Measurements from ENCODE around the gene CTNNAL1.
A peak's percentile ranks its signal among the peaks of the same experiment; 100 is the strongest.
"Not testable (repeated sequence)": the region's sequence is repeated elsewhere in the genome, so short reads cannot be mapped to it uniquely, and the experiment has no call there.

CTNNAL1 gene, protein sequence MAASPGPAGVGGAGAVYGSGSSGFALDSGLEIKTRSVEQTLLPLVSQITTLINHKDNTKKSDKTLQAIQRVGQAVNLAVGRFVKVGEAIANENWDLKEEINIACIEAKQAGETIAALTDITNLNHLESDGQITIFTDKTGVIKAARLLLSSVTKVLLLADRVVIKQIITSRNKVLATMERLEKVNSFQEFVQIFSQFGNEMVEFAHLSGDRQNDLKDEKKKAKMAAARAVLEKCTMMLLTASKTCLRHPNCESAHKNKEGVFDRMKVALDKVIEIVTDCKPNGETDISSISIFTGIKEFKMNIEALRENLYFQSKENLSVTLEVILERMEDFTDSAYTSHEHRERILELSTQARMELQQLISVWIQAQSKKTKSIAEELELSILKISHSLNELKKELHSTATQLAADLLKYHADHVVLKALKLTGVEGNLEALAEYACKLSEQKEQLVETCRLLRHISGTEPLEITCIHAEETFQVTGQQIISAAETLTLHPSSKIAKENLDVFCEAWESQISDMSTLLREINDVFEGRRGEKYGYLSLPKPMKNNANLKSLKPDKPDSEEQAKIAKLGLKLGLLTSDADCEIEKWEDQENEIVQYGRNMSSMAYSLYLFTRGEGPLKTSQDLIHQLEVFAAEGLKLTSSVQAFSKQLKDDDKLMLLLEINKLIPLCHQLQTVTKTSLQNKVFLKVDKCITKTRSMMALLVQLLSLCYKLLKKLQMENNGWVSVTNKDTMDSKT

DNA sequence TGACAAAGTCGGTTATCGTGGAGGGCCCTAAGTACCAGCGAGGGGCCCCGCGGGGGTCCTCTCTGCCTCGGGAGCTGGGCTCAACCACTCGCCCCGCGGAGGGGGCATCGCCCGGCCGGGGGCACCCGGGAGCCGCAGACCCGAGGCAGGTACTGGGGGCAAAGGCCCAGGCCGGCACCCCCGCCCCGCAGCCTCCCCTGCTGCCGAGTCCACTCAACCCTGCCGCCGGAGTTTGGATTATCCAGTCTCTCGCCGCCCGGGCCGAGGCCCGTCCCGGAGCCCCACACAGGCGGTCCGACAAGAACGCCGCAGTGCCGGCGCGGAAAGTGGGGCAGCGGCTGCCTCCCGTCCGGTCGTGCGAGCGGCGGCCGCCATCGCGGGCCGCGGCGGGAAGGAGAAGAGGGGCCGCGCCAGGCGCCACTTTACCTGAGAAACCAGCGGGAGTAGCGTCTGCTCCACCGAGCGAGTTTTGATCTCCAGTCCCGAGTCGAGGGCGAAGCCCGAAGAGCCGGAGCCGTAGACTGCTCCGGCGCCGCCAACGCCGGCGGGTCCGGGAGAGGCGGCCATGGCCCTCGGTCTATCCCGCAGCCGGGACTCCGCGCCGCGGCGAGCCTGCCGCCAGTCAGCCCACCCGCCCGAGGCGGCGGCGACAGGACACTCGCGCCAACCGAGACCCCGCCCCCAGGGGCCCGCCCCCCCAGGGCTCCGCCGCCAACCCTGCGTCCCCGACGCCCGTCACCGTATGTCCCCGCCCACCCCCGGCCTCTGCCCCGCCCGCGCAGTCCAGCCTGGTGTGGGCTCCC lies at the start of gene CTNNAL1:
TSS of gene CTNNAL1 (minus strand) at position 624 of the 803 bp plus-strand sequence. CDS start at position 567, 57 bp downstream.
- DNase-seq (ENCODE audit: low read depth in 4 of 4, low spot score in 1 of 4) = peak; percentile 40 to 87 (median 66)

DNA sequence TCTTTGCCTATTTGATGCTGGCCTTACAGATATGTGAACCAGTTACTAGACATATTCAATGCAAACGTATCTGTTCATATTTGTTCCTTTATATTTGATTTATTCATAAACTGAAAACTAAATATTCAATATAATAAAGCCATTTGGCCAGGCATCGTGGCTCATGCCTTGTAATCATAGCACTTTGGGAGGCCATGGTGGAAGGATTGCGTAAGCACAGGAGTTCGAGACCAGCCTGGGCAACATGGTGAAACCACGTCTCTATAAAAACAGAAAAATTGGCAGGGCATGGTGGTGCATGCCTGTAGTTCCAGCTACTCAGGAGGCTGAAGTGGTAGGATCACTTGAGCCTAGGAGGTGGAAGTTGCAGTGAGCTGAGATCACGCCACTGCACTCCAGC lies 49.2 kb upstream of the CTNNAL1 start:
- DNase-seq (ENCODE audit: low read depth in 4 of 4, low spot score in 1 of 4) = no peak

DNA sequence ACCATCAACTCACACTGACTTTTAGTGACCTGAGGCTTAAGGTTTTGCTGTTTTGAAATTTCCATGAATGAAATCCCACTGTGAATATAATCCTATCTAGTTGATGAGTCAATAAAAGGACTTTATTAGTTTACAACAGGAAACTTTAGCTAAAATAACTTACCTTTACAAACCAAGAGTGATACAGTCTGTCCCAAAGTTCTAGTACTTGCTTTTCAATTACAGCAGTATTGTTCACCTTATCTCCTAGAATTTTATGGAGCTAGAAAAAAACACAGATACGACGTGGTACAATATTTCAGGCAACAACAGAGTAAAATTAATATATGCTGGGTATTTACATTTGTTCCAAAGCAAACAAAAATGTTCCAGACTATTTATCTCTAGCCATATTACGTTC lies 46.9 kb upstream of the CTNNAL1 start:
- DNase-seq (ENCODE audit: low read depth in 4 of 4, low spot score in 1 of 4) = no peak

DNA sequence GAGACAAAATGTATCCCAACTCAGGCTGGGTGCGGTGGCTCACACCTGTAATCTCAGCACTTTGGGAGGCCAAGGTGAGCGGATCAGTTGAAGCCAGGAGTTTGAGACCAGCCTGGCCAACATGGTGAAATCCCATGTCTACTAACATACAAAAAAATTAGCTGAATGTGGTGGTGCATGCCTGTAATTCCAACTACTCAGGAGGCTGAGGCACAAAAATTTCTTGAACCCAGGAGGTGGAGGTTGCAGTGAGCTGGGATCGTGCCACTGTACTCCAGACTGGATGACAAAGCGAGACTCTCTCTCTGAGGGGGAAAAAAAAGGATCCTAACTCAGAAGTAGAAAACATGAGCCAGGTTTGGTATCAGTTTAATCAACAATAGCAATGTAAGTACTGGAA lies 39.8 kb upstream of the CTNNAL1 start:
- DNase-seq (ENCODE audit: low read depth in 4 of 4, low spot score in 1 of 4) = not testable (repeated sequence)

DNA sequence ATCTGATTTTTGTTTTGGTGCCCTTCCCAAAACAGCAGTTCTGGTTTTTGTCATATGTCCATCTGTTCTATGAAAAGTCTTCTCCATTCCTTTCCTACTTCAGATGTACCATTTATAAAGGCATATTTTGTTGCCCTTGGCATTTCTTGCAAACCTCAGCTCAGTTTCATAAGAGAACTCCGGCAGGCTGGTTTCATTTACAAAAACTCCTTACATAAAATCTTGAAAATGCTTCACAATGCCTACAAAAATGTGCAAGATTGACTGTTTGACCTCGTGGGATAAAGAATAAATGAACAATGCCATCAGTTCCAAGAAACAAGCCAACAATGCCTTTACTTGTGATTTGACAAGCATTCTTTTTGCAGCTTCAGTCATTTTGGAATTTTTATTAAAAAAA lies 39.1 kb upstream of the CTNNAL1 start:
- DNase-seq (ENCODE audit: low read depth in 4 of 4, low spot score in 1 of 4) = no peak

DNA sequence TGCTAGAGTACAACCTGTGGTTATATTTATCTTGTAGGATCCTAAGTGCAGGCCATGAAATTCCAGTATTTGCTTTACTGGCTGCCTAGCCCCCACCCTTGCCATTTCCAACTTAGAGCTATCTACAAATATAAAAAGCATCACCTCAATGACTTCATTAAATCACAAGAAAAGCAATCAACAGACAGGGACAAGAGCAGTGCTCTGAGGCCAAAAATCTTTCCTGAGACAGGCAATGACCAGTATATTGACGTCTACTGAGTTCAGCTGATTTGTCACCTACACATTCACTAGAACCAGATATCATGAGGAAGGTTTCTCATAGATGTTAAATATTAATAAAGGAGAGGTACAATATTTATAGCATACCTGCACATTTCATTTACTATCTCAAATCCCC lies 38.4 kb upstream of the CTNNAL1 start:
- DNase-seq (ENCODE audit: low read depth in 4 of 4, low spot score in 1 of 4) = no peak

DNA sequence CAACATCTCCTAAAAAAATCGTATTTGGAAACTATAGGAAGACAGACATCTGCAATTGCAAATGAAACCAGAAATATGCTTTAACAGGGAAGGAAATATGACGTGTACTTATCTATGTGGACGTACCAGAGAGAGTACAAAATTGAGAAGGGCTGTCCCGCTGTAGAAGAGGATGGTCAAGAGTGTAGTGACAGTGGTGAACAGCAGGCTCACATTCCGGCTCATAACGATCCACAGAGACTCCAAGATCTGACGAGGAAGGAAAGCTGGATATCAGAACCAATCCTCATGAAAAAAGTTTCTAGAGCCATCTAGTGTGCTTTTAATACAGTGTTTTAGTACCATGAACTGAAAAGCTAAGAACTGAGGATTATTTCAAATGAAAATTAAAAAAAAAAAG lies 37.1 kb upstream of the CTNNAL1 start:
- no peak for DNase-seq (ENCODE audit: low read depth in 4 of 4, low spot score in 1 of 4)

DNA sequence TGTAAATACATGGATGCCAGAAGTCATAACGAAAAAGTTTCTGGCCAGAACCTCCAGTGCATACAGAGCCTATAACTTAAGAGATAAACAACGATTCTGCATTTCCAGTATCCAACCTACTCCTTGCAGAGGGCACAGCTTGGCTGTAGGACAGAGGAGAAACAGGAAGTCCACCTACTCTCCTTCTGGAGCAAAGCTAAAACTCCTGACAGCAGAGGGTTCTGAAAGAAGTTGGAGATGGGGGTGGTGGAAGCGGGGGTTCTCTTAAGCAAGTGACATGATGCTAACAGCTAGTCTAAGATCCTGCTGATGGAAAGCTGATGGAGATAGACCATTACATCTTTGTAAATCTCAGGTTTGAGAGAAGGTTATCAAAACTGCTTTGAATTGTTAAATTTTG lies 35.5 kb upstream of the CTNNAL1 start:
- DNase-seq (ENCODE audit: low read depth in 4 of 4, low spot score in 1 of 4) = no peak

DNA sequence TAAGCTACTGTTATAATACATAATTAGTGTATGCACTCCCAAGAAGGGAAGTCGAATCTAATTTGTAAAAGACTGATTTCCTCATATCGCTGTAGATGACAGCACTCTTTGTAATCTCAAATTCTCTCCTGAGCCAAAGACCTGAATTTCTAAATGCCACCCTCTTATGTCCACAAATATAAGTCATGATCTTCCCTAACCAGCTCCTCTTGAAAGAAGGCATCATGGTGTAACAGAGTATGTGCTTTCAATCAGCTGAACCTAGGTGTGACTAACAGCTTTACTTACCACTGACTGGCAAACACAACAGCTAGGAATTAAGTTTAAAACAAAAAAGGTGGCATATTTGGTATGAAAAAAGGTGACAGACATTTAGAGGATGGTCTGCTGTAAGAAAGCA lies 34.0 kb upstream of the CTNNAL1 start:
- DNase-seq (ENCODE audit: low read depth in 4 of 4, low spot score in 1 of 4) = no peak

DNA sequence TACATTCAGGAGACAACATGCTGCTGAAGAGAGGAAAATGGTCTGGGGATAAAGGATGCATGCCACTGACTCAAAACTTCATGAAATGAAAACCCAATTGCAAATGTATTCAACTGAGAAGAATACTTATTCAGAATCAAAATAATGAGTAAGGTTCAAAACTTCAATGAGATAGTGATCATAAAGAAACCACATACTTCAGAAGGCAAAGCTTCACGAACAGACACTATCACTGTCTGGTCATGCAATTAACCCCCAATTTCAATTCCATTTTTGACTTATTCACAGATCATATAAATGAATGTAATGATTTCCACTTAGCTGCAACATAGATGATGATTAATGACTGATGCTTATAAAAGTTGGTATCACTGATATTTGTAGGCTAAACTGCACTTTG lies 33.0 kb upstream of the CTNNAL1 start:
- DNase-seq (ENCODE audit: low read depth in 4 of 4, low spot score in 1 of 4) = no peak

DNA sequence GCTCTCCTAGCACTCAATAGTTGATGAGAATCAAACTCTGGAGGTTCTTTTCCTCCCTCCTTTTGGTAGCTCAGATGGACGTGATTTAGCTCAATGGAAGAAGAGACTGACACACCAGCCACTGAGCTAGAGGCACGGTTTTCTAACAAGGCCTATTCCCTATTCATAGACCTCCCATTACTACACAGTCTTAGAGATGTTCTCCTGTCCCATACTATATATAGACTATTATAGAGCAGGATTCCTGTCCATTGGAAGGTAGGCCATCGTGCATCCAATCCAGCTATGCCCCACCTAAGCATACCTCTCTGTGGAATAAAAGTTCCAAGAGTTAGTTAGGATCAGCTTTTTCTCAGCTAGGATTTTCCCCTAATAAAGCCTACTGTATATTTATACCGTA lies 30.3 kb upstream of the CTNNAL1 start:
- DNase-seq (ENCODE audit: low read depth in 4 of 4, low spot score in 1 of 4) = no peak

DNA sequence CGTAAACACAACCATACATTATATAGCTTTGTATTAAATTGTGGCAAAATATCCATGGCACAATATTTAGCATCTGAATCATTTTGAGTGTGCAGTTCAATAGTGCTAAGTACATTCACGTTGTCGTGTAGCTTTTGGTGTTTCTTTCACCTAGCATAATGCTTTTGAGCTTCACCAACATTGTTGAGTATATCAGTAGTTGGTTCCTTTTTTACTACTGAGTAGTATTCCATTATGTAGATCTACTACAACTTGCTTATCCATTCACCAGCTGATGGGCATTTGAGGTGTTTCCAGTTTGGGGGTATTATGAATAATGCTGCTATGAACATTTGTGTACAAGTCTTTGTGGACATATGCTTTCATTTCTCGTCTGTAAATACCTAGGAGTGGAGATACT lies 27.3 kb upstream of the CTNNAL1 start:
- DNase-seq (ENCODE audit: low read depth in 4 of 4, low spot score in 1 of 4) = no peak

DNA sequence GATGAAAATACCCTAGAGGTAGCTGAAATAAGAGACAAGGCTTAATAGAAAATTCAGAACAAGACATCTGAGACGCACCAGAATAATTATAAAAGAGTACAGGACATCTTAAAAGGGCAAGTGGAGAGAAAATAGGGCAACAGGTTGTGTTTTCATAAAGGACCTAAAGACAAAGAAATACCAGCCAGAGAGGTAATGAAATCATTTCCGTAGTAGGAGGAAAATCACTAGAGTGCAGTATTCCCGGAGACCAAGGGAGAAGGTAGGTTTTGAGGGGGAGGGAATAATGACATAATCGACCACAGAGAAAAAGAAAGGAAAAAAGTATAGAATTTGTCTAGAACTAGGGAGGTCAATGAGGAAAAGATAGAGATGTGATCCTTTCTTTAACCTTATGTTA lies 26.2 kb upstream of the CTNNAL1 start:
- DNase-seq (ENCODE audit: low read depth in 4 of 4, low spot score in 1 of 4) = no peak

DNA sequence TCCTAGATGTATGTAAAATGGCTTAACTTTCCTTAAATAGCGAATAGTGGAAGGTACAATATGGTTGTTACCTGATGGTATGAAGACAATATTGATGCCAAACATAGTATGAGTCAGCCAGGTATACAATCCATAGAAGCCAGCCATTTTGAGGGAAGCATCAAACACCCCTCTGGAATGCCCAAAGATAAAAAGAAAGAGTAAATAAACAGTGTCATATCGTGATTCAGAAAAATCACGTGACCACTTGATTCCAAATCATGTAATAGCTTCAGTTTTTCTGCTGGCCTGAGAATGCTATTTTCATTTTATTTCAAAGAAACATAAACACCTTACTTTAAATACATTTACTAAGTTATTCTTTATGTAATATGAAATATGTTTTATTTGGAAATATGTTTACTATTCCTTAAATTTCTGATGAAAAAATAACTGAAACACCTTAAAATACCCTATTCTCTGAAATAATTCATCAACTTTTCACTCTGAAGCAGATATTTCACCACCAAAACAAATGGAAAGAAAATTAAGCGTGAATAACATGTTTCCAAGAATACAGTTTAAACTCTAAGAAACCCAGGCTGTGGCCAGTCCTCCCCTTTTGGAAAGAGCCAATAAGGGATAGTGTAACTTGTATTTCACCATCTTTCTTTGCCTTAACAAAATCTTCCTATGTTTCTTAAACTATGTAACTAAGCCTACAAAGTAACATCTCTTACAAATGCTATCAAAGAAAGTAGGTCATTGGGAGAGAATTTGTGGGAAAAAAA lies 24.8 kb upstream of the CTNNAL1 start:
- DNase-seq (ENCODE audit: low read depth in 4 of 4, low spot score in 1 of 4) = no peak

DNA sequence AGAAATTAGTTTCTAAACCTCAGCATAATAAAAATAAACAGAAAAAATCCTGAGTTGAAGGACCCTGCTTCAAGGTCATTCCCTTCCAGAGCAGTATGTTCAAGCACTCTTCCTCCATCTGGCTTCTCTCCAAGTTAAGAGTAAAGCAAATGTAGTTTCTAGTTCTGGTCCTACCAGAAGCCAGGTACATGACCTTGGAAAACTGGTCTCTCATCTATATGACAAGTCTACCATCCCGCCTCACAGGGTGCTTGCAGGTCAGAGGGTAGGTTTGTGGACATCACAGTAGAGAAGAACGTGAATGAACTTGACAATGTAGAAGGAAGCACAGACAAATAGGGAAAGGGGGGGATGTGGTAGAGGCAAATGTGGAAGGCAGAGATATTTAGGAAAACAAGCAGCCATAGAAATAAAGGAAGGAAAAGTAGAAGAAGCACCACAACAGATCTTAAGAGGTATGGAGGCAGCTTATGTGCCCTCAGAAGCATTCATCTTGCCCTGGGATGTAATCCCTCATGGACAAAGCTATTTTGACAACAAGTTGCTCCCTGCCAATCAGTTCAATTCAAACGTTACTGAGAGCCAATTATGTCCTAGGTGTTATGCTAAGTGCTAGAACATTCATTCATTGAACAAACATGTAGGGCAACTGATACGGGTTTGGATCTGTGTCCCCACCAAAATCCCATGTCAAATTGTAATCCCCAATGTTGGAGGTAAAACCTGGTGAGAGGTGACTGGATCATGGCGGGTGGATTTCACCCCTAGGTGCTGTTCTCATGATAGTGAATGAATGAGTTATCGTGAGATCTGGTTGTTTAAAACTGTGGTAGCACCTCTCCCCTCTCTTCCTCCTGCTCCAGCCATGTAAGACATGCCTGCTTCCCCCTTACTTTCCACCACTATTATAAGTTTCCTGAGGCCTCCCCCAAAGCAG lies 23.7 kb upstream of the CTNNAL1 start:
- no peak for DNase-seq (ENCODE audit: low read depth in 4 of 4, low spot score in 1 of 4)

DNA sequence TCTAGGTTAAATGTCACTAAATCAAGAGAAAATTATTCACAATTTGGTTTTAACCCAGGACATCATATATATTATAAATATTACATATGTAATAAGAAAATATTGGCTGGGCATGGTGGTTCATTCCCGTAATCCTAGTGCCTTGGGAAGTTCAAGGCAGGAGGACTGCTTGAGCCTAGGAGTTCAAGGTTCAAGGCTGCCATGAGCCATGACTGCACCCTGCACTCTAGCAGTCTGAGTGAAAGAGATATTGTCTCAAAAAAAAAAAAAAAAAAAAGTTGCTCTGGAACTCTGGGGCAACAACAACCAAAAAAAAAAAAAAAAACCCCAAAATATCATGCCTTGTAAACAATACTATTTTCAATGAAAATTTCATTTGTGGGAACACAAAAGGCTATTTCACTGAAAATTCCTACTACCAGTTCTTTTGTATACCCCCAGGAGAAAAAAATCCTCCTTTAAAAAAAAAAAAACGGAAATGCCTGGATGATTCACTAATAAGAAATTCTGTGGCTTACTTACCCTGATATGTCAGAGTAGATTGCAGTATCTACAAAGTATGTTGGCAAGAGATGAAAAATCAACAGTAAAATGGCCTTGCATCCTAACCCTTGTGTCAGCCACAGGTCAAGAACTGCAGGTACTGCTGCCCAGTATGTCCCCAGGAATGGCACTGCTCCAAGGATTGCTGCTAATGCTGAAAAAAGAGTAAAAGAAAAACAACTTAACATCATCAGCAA lies 22.6 kb upstream of the CTNNAL1 start:
- no peak for DNase-seq (ENCODE audit: low read depth in 4 of 4, low spot score in 1 of 4)

DNA sequence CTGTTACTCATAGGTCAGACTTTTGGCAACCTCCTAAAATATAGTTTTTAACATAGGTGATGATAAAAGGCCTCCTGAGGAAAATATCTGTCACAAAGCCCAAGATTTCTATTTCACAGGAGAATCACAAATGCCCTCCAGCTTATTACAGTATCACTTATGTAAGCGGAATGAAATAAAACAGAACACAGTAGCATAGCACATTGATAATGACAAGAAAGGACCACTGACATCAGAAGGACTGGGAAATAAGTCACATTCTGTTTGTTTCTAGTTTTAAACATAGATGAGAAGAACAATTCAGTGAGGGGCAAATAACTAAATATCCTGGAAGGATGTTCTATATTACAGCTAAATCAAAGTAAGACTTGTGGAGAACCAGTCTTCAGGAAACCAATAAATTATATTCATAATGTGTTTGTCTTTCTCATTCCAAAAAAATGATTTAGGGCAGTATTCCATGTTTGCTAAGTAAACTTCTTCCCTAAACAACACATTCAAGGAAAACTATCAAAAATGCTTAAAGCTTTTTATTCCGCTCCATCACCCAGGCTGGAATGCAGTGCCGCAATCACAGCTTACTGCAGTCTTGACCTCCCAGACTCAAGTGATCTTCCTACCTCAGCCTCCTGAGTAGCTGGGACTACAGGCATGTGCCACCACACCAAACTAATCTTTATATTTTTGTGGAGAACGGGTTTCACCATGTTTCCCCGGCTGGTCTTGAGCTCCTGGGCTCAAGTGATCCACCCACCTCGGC lies 20.8 kb upstream of the CTNNAL1 start:
- DNase-seq (ENCODE audit: low read depth in 4 of 4, low spot score in 1 of 4) = no peak

DNA sequence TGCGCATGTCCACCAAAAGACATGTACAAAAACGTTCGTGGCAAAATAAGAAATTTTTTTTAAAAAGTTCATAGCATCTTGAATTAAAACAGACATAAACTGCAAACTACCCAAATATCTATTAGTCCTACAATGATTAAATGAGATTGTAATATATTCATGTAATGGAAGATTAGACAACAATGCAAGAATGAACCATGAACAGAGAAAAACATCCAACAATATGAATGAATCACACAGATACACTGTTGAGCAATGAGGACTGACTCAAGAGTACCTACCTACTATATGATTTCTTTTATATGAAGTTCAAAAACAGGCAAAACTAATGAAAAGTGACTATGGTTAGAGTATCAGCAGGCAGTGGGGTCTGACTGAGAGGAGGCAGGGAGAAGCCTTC lies 17.9 kb upstream of the CTNNAL1 start:
- no peak for DNase-seq (ENCODE audit: low read depth in 4 of 4, low spot score in 1 of 4)

DNA sequence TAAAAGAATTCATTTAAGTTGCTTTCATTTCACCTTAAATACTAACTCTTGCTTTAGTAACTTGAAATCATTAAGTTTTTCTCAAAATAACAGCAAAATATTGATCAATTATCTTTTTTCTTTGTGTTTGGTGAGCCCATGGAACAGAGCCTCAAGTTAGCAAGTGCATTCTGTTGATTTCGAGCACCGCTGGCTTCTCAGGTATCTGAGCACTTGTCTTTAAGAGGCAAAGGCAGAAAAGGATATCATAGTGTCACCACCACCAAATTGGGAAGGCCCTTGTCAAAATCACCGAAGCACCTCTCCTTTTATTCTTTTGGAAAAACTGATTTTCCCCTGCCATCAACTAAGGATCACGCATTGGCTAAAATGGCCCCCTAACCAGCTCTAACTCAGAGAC lies 17.1 kb upstream of the CTNNAL1 start:
- no peak for DNase-seq (ENCODE audit: low read depth in 4 of 4, low spot score in 1 of 4)

Data from stimulated activated CD4-positive, alpha-beta T cell treated with anti-CD3 and anti-CD28 coated beads, Interleukin-1b, Interleukin-23, amount 100 ng/mL, for 24 hours (primary cell).